Right lung (tissue), 5 donors: Measurements from ENCODE around the gene UNC13D. TPM values are rescaled to one million over a fixed set of nuclear protein-coding genes. Genes with fewer than 3 reads are reported as not detected.
"Not testable (repeated sequence)": the region's sequence is repeated elsewhere in the genome, so short reads cannot be mapped to it uniquely, and the experiment has no call there.

Experiments used
- DNase-seq, 2 donors: peaks; one replicate each; pipeline ENCODE4 v3.0.0-alpha.2; 2013
- polyA plus RNA-seq, 5 donors: library from polyadenylated mRNA; unstranded; fragments of 120-200 nt; gene quantifications; one replicate each; pipeline versions ENCODE4 v1.2.1 to v1.2.3, GENCODE V29; 2013; ENCODE audit warnings: inconsistent platforms in 1 of 5, low replicate concordance in 1 of 5; ENCODE audit not compliant: insufficient read length in 5 of 5, insufficient read depth in 1 of 5

Gene UNC13D
- polyA plus RNA-seq, 5 donors, result 20.7 to 43.6 (median 37.8) TPM

- not testable (repeated sequence) for DNase-seq
Observed at GRCh38 chr17:75851693-75851991, 7.4 kb upstream of the UNC13D start.

DNA sequence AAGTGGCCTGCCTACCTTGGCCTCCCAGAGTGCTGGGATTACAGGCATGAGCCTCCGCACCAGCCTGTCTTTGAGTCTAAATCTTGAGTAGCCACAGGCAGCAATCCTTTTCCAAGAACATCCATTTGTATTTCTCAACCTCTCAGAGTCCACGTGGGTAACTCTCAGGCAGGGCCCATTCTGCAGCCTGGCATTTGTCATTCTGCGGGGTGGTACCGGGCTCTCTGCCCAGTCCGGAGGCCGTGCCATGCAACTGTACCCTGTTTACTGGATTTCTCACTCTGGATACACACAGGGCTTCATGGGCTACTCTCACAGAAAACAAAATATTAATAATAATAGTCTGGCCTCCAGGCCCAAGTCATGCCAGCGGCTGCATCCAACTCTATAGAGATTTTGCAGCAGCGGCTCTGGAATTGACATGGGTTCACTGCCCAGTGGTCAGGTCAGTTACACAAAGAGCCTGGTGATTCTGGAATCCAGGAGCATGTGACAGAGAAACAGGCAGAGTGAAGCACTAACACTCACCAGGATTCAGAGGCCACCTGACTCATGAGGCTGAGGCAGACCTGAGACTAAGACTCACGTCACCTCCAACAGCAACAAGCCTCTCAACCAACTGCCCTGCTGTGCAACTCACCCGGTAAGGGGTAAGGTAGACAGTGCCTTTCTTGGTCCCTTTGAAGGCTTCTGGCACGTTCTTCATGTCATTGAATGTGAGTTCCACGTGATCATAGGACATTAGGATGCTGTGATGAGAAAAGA is 6.9 kb upstream of the UNC13D start:
- no peak for DNase-seq

DNA sequence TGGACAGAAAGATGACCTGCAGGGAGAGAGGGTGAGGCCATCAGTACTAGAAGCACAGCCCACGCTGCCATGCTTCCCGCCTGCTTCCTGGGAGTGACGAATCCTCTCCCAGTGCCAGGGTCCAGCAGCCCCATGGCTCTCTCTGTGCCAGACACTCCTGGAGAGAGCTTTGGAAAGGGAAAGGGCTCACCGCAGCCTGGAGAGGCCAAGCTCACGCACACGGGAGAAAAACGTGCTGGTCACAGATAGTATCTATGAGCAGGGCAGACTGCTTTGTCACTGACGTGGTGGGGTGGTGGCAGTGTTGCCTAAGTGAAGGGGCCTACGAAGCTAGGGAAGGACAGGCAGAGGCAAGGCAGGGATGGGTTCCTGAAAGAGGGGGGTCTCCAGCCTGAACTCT is 5.5 kb upstream of the UNC13D start:
- DNase-seq, result no peak

GRCh38 chr17:75849279-75849646 is 5.1 kb upstream of the UNC13D start:
- DNase-seq, result no peak

GRCh38 chr17:75848523-75849278 is 4.5 kb upstream of the UNC13D start:
- no peak for DNase-seq

DNA sequence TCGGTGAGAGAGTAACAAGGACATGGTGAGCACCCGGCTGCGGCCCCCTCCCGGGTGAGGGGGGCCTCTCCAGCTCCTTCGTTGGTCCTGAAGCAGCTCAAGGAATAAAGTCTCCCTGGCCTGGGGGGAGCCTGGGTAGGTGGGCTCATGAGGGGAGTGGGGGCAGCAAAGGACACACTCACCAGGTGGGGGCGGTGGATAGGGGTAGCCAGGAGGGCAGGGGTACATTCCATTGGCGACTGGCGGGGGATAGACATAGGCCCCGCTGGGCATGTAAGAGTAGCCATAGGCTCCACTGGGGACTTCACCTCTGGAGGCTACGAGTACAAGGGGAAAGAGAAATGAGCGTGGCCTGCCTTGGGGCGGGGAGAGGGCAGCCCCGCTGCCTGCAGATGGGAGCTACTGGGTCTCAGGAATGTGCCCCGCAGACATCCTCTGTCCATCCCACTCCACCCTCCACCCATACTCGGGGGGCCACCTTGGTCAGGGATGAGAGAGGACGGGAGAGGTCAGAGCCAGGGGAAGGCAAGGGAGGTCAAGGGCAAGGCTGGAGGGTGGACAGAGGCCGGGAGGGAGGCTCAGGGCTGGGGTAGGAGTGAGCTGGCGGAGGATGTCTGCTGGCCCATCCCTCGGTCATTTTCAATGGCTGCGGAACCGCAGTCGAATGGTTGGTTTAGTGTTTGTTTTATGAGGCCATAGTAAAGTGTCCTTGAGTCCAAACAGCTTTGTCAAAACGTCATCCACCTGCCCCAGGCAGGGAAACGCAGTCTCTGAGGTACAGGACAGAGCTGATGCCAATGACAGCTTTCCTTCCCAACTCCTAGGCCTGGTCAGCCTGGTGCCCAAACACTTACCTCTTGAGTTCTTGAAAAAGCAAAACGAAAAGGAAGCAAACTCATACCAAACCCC is 3.7 kb upstream of the UNC13D start:
- no peak for DNase-seq

- DNase-seq, result no peak
Observed at GRCh38 chr17:75846692-75847613, 2.7 kb upstream of the UNC13D start.

- DNase-seq, result no peak
Observed at GRCh38 chr17:75845933-75846691, 1.9 kb upstream of the UNC13D start.

GRCh38 chr17:75845058-75845711 is 981 bp upstream of the UNC13D start:
- DNase-seq, result no peak

DNA sequence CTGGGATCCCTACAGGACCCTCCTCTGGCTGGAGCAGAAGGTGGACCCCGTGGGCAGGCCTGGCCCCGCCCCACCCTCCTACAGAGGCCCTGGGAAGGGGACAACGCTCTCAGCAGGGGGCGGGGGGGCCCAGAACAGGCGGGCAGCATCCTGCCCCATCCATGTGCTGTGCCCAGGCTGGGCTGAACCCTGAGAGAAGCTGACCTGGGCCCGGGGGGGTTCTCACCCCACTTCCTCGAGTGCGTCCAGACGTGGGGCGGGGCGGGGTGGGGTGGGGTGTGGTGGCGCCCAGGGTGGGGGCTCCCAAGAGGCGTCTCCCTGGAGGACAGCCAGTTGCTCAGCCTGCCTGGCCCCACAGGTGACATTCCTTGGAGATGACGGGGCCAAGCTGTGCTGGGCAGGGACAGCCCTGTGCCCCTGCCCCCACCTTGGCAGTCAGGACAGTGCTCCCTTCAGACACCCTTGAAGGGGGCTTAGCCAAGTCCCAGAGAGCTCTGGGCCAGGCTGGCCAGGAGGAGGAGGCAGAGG is 390 bp upstream of the UNC13D start:
- DNase-seq, result no peak

DNA sequence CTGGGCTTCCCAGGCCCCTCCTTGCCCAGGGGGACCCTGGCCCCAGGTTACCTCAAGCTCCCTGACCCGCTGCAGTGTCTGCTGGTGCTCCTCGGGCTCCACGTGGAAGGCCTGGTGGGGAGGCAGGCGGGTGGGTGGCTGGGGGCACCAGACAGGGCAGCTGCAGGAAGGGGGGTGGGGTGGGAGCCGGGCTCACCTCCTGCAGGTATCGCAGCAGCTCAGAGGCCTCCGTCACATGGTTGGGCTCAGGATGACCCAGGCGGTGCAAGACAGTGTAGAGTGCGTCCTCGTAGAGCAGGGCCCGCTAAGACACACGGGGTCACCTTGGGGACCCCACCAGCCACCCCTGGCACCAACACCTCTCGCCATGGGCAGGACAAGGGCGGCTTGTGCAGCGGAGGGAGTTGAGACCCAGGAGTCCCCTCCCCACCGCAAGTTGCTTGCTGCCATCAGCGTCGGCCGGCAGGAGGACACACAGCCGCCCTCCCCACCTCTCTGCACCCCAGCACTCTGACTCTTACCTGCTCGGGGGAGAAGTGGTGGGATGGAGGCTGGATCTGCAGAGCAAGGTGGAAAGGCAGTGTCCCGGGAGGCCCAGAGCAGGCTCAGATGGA is 1.1 kb downstream of the UNC13D start:
- DNase-seq, result no peak

DNA sequence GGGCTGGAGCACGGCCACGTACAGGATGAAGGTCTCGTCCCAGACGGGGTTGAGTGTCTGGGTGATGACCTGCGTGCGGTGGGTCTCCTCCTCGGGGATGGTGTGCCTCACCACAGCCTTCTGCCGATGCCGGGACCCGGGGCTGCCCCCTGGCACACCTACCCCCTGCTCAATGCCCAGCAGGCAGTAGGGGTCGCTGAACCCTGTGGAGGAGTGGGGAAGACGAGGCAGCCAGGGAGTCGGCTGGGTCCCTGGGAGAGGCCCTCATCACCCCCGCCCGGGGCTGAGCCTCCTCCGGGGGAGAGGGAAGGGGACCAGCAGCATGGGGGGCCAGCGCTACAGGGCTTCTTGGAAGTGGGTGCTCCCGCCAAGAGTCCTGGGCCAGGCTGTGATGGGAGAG is 1.8 kb downstream of the UNC13D start:
- DNase-seq, result no peak

DNA sequence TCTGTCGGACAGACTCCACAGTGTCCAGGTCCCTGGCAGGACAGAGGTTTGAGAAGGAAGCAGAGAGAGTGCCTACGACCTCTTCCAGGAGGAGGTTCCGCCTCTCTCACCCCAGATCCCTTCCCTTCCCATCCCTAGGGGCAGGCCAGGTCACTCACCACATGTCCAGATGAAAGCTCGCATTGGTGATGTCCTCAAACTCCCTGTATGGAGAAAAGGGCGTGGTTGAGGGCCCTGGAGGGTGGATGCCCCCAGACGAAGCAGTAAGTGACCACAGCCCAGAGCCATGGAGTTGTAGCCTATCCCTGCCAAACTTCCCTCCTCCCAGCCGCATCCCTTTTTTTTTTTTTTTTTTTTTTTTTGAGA is 3.4 kb downstream of the UNC13D start:
- no peak for DNase-seq

- DNase-seq, result no peak
Observed at GRCh38 chr17:75839942-75840798, 4.0 kb downstream of the UNC13D start.

- no peak for DNase-seq
Observed at GRCh38 chr17:75838410-75838809, 5.8 kb downstream of the UNC13D start.

DNA sequence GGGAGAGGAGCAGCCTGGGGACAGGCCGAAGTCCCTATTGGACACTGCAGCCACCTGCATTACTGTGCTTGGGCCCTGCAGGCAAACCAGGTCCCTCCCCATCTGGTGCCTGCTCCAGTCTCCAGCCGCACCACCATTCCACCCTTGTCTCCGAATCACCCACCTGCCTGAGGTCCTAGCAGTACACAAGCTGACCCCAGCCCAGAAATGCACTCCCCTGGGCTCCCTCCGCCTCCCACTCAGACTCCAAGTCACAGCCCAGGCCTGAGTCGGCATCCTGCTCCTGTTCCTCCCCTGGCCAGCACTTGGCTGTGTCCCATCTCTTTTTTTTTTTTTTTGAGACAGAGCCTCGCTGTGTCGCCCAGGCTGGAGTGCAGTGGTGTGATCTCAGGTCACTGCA is 6.3 kb downstream of the UNC13D start:
- DNase-seq, result no peak

- DNase-seq, result no peak
Observed at GRCh38 chr17:75836605-75837004, 7.6 kb downstream of the UNC13D start.

GRCh38 chr17:75835654-75835987 is 8.6 kb downstream of the UNC13D start:
- no peak for DNase-seq
